H9 (cell line): Measurements from ENCODE around the gene KATNB1. TPM values are rescaled to one million over a fixed set of nuclear protein-coding genes. Genes with fewer than 3 reads are reported as not detected.

Experiments
- DNase-seq: peaks from one replicate; pipeline ENCODE4 v3.0.0-alpha.2; 2017
- H2AFZ ChIP-seq: one replicate; pipeline ENCODE4 v1.6.1; 2013; ENCODE audit warnings: mild to moderate bottlenecking, low read length, control low read depth, moderate library complexity
- H2AK5ac ChIP-seq: 2 replicates; pipeline ENCODE4 v1.6.1; 2013; ENCODE audit warnings: low read length, control low read depth, mixed read lengths; ENCODE audit not compliant: insufficient read length
- H2BK120ac ChIP-seq: one replicate; pipeline ENCODE4 v1.6.1; 2013; ENCODE audit warnings: low read depth, mild to moderate bottlenecking, low read length, control low read depth, inconsistent platforms; ENCODE audit not compliant: poor library complexity, severe bottlenecking
- H2BK12ac ChIP-seq: 2 replicates; pipeline ENCODE4 v1.6.1; 2013; ENCODE audit warnings: low read length, control low read depth, mixed read lengths, low read depth; ENCODE audit not compliant: insufficient read length
- H2BK15ac ChIP-seq: 2 replicates; pipeline ENCODE4 v1.6.1; 2013; ENCODE audit warnings: low read depth, low read length, control low read depth
- H2BK20ac ChIP-seq: one replicate; pipeline ENCODE4 v1.6.1; 2013; ENCODE audit warnings: low read depth, mild to moderate bottlenecking, low read length, control low read depth, inconsistent platforms; ENCODE audit not compliant: poor library complexity, severe bottlenecking
- H2BK5ac ChIP-seq: 2 replicates; pipeline ENCODE4 v1.6.1; 2013; ENCODE audit warnings: low read length, control low read depth, mixed read lengths; ENCODE audit not compliant: insufficient read length
- H3K14ac ChIP-seq: 2 replicates; pipeline ENCODE4 v1.6.1; 2013; ENCODE audit warnings: low read length, control low read depth; ENCODE audit not compliant: insufficient read depth
- H3K18ac ChIP-seq: 2 replicates; pipeline ENCODE4 v1.6.1; 2013; ENCODE audit warnings: low read depth, mild to moderate bottlenecking, mixed read lengths, low read length, control low read depth; ENCODE audit not compliant: insufficient read length
- H3K23ac ChIP-seq: 2 replicates; pipeline ENCODE4 v1.6.1; 2013; ENCODE audit warnings: low read length, control low read depth, mixed read lengths, low read depth; ENCODE audit not compliant: insufficient read length
- H3K23me2 ChIP-seq: 2 replicates; pipeline ENCODE4 v1.6.1; 2013; ENCODE audit warnings: low read depth, mild to moderate bottlenecking, mixed read lengths, low read length, control low read depth; ENCODE audit not compliant: insufficient read length, poor library complexity, severe bottlenecking
- H3K27ac ChIP-seq: 2 replicates; pipeline ENCODE4 v1.5.1; 2013; ENCODE audit warnings: low read length, control low read depth, mixed read lengths, low read depth; ENCODE audit not compliant: insufficient read length
- H3K27me3 ChIP-seq: 2 replicates; pipeline ENCODE4 v1.6.1; 2013; ENCODE audit warnings: low read length, control low read depth, inconsistent platforms; ENCODE audit not compliant: insufficient read depth
- H3K4ac ChIP-seq: 2 replicates; pipeline ENCODE4 v1.6.1; 2013; ENCODE audit warnings: low read depth, mild to moderate bottlenecking, control low read depth, inconsistent platforms, low read length, moderate library complexity
- H3K4me1 ChIP-seq: 2 replicates; pipeline ENCODE4 v1.6.1; 2013; ENCODE audit warnings: low read length, control low read depth, inconsistent platforms; ENCODE audit not compliant: insufficient read depth
- H3K4me2 ChIP-seq: 2 replicates; pipeline ENCODE4 v1.6.1; 2013; ENCODE audit warnings: low read length, control low read depth, mixed read lengths; ENCODE audit not compliant: insufficient read length, insufficient read depth
- H3K56ac ChIP-seq: 2 replicates; pipeline ENCODE4 v1.6.1; 2013; ENCODE audit warnings: low read depth, mild to moderate bottlenecking, mixed read lengths, low read length, control low read depth; ENCODE audit not compliant: insufficient read length
- H3K79me1 ChIP-seq: 2 replicates; pipeline ENCODE4 v1.6.1; 2013; ENCODE audit warnings: low read depth, mild to moderate bottlenecking, moderate library complexity, low read length, control low read depth, inconsistent platforms; ENCODE audit not compliant: insufficient read depth, poor library complexity, severe bottlenecking
- H3K79me2 ChIP-seq: 2 replicates; pipeline ENCODE4 v1.6.1; 2013; ENCODE audit warnings: low read length, control low read depth, inconsistent platforms; ENCODE audit not compliant: insufficient read depth
- H3K9ac ChIP-seq: 2 replicates; pipeline ENCODE4 v1.6.1; 2013; ENCODE audit warnings: low read length, control low read depth, mixed read lengths; ENCODE audit not compliant: insufficient read length; ENCODE audit errors: extremely low read depth
- H3K9me3 ChIP-seq: one replicate; pipeline ENCODE4 v1.6.1; 2013; ENCODE audit warnings: low read depth, low read length, inconsistent platforms; ENCODE audit not compliant: control insufficient read depth
- H3T11ph ChIP-seq: one replicate; pipeline ENCODE4 v1.6.1; 2013; ENCODE audit warnings: mild to moderate bottlenecking, low read length, control low read depth, inconsistent platforms
- H4K20me1 ChIP-seq: one replicate; pipeline ENCODE4 v1.6.1; 2013; ENCODE audit not compliant: control insufficient read depth, insufficient read length, insufficient read depth
- H4K5ac ChIP-seq: 2 replicates; pipeline ENCODE4 v1.6.1; 2013; ENCODE audit warnings: low read depth, mild to moderate bottlenecking, mixed read lengths, low read length, control low read depth; ENCODE audit not compliant: insufficient read length
- H4K8ac ChIP-seq: replicated peaks from 2 replicates; pipeline ENCODE4 v1.6.1; 2013; ENCODE audit warnings: low read length, control low read depth, mixed read lengths, low read depth; ENCODE audit not compliant: insufficient read length
- H4K91ac ChIP-seq: 2 replicates; pipeline ENCODE4 v1.6.1; 2013; ENCODE audit warnings: low read depth, mild to moderate bottlenecking, moderate library complexity, mixed read lengths, low read length, control low read depth; ENCODE audit not compliant: insufficient read length
- H3K27ac Mint-ChIP-seq, 3 experiments: 2 replicates in 2 of 3; 3 replicates in 1 of 3; pipeline ENCODE4 v1.8.0; 2020 to 2021; ENCODE audit warnings: mixed read lengths in 3 of 3, mild to moderate bottlenecking in 1 of 3, moderate library complexity in 1 of 3
- H3K27me3 Mint-ChIP-seq: 2 replicates; pipeline ENCODE4 v1.8.0; 2021; ENCODE audit warnings: low read depth, mild to moderate bottlenecking, moderate library complexity, mixed read lengths
- H3K36me3 Mint-ChIP-seq, 3 experiments: 2 replicates in 2 of 3; 3 replicates in 1 of 3; pipeline ENCODE4 v1.8.0; 2020 to 2021; ENCODE audit warnings: low read depth in 3 of 3, mixed read lengths in 3 of 3; ENCODE audit not compliant: insufficient read depth in 1 of 3
- H3K4me1 Mint-ChIP-seq, 2 experiments: 2 replicates each; pipeline ENCODE4 v1.8.0; 2020; ENCODE audit warnings: mixed read lengths in 2 of 2
- H3K4me3 Mint-ChIP-seq, 2 experiments: 2 replicates in 1 of 2; 3 replicates in 1 of 2; pipeline ENCODE4 v1.8.0; 2020 to 2021; ENCODE audit warnings: mild to moderate bottlenecking in 2 of 2, mixed read lengths in 2 of 2, moderate library complexity in 1 of 2
- H3K9me3 Mint-ChIP-seq, 2 experiments: 2 replicates in 1 of 2; 3 replicates in 1 of 2; pipeline ENCODE4 v1.8.0; 2020; ENCODE audit warnings: mild to moderate bottlenecking in 2 of 2, mixed read lengths in 2 of 2, moderate library complexity in 1 of 2
- WGBS: extraction: QIAGEN DNeasy Blood & Tissue Kit; methylation state at CpG from one replicate; pipeline ENCODE4 v1.1.7; 2013; ENCODE audit warnings: missing lambda C conversion rate, low lambda C conversion rate, mixed read lengths; ENCODE audit not compliant: insufficient read length; ENCODE audit errors: extremely low coverage; 5-methylcytosine and 5-hydroxymethylcytosine counted together
- total RNA-seq: library from RNA; stranded (reverse); gene quantifications from 2 replicates; pipeline ENCODE4 v1.2.1, GENCODE V29; 2021
- TF ChIP-seq, protein P1 (sequence below): fragments of 200-600 bp; sonication (generic); conservative IDR thresholded peaks from 3 replicates; pipeline ENCODE4 v1.8.0; 2021; ENCODE audit warnings: antibody characterized with exemption, mild to moderate bottlenecking

KATNB1 gene
- total RNA-seq, 1 experiment from 2014 or later = 29.9 TPM

GRCh38 chr16:57725554-57725953 lies 10.0 kb upstream of the KATNB1 start:
- Histone ChIP-seq H3K4ac (no peak overlapping the region), H2AK5ac (no peak overlapping the region), H3K79me1 (no peaks in the 10 kb centered on the region), H3K79me2 (no peaks in the 10 kb centered on the region), H2BK20ac (no peak overlapping the region), H2BK120ac (no peak overlapping the region), H4K5ac (no peak overlapping the region), H4K8ac (no peak overlapping the region), H2BK15ac (no peak overlapping the region), H3K9me3 (no peaks in the 10 kb centered on the region), H2AFZ (no peak overlapping the region), H3K23me2 (no peaks in the 10 kb centered on the region), H3K18ac (no peak overlapping the region), H2BK5ac (no peak overlapping the region), H4K20me1 (no peaks in the 10 kb centered on the region), H3K23ac (no peak overlapping the region), H3K4me2 (no peak overlapping the region), H3K56ac (no peak overlapping the region), H3K4me1 (no peaks in the 10 kb centered on the region), H3T11ph (no peak overlapping the region), H3K14ac (no peak overlapping the region; the same call in 1 of the 2 replicates), H3K27ac (no peak overlapping the region), H3K9ac (no peak overlapping the region), H4K91ac (no peak overlapping the region), H3K27me3 (no peaks in the 10 kb centered on the region), H2BK12ac (no peak overlapping the region)
- Mint-ChIP-seq H3K4me3 (no peak overlapping the region), H3K36me3 (no peaks in the 10 kb centered on the region), H3K9me3 (peaks cover 0 to 3% of the 10 kb centered on the region in 2 experiments; a peak in 3 of 5 replicates), H3K27ac (no peak overlapping the region), H3K4me1 (0 out of 4 replicates have a peak, but pooled peaks cover 0 to 3% of the 10 kb centered on the region in 2 experiments), H3K27me3 (no peaks in the 10 kb centered on the region; the same call in 1 of the 2 replicates)
- no CpG with 5 or more reads among the region's 5 CpGs for WGBS
- DNase-seq = no peak
- TF ChIP-seq, protein P1, sequence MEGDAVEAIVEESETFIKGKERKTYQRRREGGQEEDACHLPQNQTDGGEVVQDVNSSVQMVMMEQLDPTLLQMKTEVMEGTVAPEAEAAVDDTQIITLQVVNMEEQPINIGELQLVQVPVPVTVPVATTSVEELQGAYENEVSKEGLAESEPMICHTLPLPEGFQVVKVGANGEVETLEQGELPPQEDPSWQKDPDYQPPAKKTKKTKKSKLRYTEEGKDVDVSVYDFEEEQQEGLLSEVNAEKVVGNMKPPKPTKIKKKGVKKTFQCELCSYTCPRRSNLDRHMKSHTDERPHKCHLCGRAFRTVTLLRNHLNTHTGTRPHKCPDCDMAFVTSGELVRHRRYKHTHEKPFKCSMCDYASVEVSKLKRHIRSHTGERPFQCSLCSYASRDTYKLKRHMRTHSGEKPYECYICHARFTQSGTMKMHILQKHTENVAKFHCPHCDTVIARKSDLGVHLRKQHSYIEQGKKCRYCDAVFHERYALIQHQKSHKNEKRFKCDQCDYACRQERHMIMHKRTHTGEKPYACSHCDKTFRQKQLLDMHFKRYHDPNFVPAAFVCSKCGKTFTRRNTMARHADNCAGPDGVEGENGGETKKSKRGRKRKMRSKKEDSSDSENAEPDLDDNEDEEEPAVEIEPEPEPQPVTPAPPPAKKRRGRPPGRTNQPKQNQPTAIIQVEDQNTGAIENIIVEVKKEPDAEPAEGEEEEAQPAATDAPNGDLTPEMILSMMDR = no peak
